Large intestine (tissue), 12 donors: ENCODE measurements around the gene TNS1. TPM values are rescaled to one million over a fixed set of nuclear protein-coding genes. Genes with fewer than 3 reads are reported as not detected.
"Not testable (repeated sequence)": the region's sequence is repeated elsewhere in the genome, so short reads cannot be mapped to it uniquely, and the experiment has no call there.

Experiments used
- DNase-seq, 2 donors: peaks; one replicate each; pipeline versions ENCODE4 v3.0.0 to v3.0.0-alpha.2; 2013
- H3K27ac ChIP-seq: one replicate; pipeline ENCODE4 v1.5.1; 2013; ENCODE audit warnings: low read length
- H3K27me3 ChIP-seq: 2 replicates; pipeline ENCODE4 v1.6.1; 2013; ENCODE audit warnings: low read length; ENCODE audit not compliant: control insufficient read depth, insufficient read depth
- H3K36me3 ChIP-seq: 2 replicates; pipeline ENCODE4 v1.6.1; 2013; ENCODE audit warnings: low read length; ENCODE audit not compliant: control insufficient read depth, insufficient read depth
- H3K4me1 ChIP-seq: one replicate; pipeline ENCODE4 v1.6.1; 2013; ENCODE audit warnings: low read length; ENCODE audit not compliant: control insufficient read depth, insufficient read depth
- H3K4me3 ChIP-seq: one replicate; pipeline ENCODE4 v1.5.1; 2013; ENCODE audit warnings: low read length
- H3K9me3 ChIP-seq: one replicate; pipeline ENCODE4 v1.6.1; 2013; ENCODE audit warnings: mild to moderate bottlenecking, low read depth, low read length, moderate library complexity; ENCODE audit not compliant: control insufficient read depth
- WGBS: methylation state at CpG from one replicate; pipeline ENCODE4 v1.1.5; 2013; ENCODE audit warnings: low lambda C conversion rate; ENCODE audit not compliant: insufficient coverage; 5-methylcytosine and 5-hydroxymethylcytosine counted together
- long read RNA-seq, 11 donors: transcript quantifications; one replicate each; lab custom pipeline, GENCODE V29; 2026
- polyA plus RNA-seq: library from polyadenylated mRNA; unstranded; fragments of 120-200 nt; gene quantifications from one replicate; pipeline ENCODE4 v1.2.1, GENCODE V29; 2013

TNS1 gene
- 26.8 TPM for polyA plus RNA-seq
- long read RNA-seq, donor 1, partial matches to known transcripts = 0 of 1 reads
- long read RNA-seq, donor 1, other reads (novel, unspliced or antisense) = 0 of 1 reads
- long read RNA-seq, donor 2, partial matches to known transcripts = 0 of 3 reads
- long read RNA-seq, donor 2, other reads (novel, unspliced or antisense) = 0 of 3 reads
- long read RNA-seq, donor 3 = 0 reads
- long read RNA-seq, donor 4 = 0 reads
- long read RNA-seq, donor 5, partial matches to known transcripts = 0 of 4 reads
- long read RNA-seq, donor 5, other reads (novel, unspliced or antisense) = 0 of 4 reads
- long read RNA-seq, donor 6, partial matches to known transcripts = 8 of 9 reads
- long read RNA-seq, donor 6, other reads (novel, unspliced or antisense) = 0 of 9 reads
- long read RNA-seq, donor 7, partial matches to known transcripts = 12 of 14 reads
- long read RNA-seq, donor 7, other reads (novel, unspliced or antisense) = 0 of 14 reads
- long read RNA-seq, donor 8, partial matches to known transcripts = 17 of 18 reads
- long read RNA-seq, donor 8, other reads (novel, unspliced or antisense) = 0 of 18 reads
- long read RNA-seq, donor 9, partial matches to known transcripts = 0 of 2 reads
- long read RNA-seq, donor 9, other reads (novel, unspliced or antisense) = 0 of 2 reads
- long read RNA-seq, donor 10, partial matches to known transcripts = 0 of 1 reads
- long read RNA-seq, donor 10, other reads (novel, unspliced or antisense) = 0 of 1 reads
- long read RNA-seq, donor 11, partial matches to known transcripts = 5 of 6 reads
- long read RNA-seq, donor 11, other reads (novel, unspliced or antisense) = 0 of 6 reads

DNA sequence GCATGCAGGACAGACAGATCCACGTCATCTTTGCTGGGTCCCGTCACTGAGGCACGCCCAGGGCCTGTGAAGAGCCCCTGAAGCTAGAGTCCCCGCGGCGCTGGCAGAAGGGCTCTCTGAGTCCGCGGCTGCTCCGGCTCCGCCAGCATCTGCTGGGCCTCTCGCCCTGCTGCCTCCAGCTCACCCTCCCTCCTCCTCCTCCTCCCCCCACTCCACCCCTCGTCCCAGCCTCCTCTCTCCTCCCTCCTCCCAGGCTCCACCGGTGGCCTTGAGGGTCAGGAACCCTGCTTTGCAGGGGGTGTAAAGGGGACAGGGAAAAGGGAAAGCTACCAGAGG is at the start of gene TNS1:
Gene TNS1, minus strand, starts transcription at position 151 of the 336 bp plus-strand sequence. Its CDS starts 123 bp downstream, at position 28.
- Histone ChIP-seq H3K9me3 (no peaks in the 10 kb centered on the region), H3K27ac (peak within 1 kb of the TSS; percentile 7), H3K27me3 (peaks cover 16% of the 10 kb centered on the region), H3K4me3 (peak within 1 kb of the TSS; percentile 9), H3K4me1 (no peaks in the 10 kb centered on the region), H3K36me3 (no peaks in the 10 kb centered on the region)
- DNase-seq = no peak
- no CpG with 5 or more reads among the region's 13 CpGs for WGBS

DNA sequence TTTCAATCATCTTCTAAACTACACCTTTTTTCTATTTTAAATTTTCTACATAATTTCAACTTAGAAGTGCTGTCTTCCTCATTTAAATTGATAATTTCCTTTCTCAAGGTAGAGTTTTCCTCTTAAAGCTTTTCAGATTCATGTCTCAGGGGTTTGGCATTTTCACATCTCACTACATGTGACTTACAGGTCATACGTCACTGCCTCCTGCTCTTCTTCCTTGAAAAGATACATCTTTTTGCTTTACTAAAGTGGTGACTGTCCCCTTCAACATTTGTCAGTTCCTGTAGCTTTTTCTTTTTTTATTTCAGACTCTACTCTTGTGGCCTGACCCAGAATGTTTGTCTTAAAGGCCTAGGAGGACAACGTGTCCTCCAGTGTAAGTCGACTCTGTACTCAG is 49.1 kb upstream of the TNS1 start:
- DNase-seq = no peak
- Histone ChIP-seq H3K4me1 (no peaks in the 10 kb centered on the region), H3K27me3 (no peaks in the 10 kb centered on the region), H3K27ac (no peak overlapping the region), H3K9me3 (no peaks in the 10 kb centered on the region), H3K4me3 (no peak overlapping the region), H3K36me3 (no peaks in the 10 kb centered on the region)
- WGBS = 83% methylated on average over 1 of the region's 3 CpGs

DNA sequence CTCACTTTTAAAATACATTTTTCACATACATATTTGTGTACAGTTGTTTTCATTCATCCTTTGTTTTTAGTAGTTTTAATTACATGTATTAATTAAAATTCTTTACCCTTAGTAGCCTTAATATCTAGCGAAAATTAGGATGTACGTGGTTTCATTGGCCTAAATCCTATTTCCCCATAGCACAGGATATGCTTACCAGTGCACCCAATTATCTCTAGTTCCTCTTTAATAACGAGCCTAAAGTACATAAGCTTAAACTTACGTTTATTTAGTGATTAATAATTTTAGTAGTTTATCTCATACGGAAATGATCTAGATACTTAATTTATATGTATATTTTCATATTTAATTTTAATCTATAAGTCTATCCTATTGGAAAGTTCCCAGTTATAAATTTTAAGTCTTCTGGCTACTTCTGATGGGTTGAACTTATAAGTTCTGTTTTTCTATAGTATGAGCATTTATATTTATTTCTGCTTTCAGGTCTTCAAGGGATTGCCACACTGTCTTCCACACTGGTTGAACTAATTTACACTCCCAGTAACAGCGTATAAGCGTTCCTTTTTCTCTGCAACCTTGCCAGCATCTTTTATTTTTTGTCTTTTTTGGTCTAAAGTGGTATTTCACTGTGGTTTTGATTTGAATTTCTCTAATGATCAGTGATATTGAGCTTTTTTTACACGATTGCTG is 44.9 kb upstream of the TNS1 start:
- H3K27ac ChIP-seq = no peak overlapping the region
- H3K9me3 ChIP-seq = no peaks in the 10 kb centered on the region
- no peaks in the 10 kb centered on the region for H3K4me1 ChIP-seq
- H3K4me3 ChIP-seq = no peak overlapping the region
- DNase-seq = no peak
- no peaks in the 10 kb centered on the region for H3K36me3 ChIP-seq
- WGBS = 84% methylated on average over 5 of the region's 8 CpGs
- peaks cover 3% of the 10 kb centered on the region for H3K27me3 ChIP-seq

DNA sequence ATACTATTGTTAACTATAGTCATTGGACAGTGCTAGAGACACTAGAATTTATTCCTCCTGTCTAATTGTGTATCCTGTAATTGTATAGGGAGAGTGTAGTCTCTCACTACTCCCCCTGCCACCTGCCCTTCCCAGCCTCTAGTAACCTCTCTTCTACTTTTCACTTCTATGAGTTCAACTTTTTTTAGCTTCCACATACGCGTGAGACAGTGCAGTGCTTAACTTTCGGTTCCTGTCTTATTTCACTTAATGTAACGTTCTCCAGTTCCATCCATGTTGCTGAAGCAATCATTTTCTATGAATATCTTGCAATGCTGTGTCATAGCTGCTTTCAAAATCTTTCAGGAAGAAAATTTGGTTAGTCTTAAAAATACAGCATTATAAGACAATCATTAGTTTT is 43.4 kb upstream of the TNS1 start:
- Histone ChIP-seq H3K9me3 (no peaks in the 10 kb centered on the region), H3K4me3 (no peak overlapping the region), H3K27me3 (peaks cover 3% of the 10 kb centered on the region), H3K27ac (no peak overlapping the region), H3K36me3 (no peaks in the 10 kb centered on the region), H3K4me1 (no peaks in the 10 kb centered on the region)
- DNase-seq = no peak
- WGBS = 77% methylated on average over 4 of the region's 4 CpGs

DNA sequence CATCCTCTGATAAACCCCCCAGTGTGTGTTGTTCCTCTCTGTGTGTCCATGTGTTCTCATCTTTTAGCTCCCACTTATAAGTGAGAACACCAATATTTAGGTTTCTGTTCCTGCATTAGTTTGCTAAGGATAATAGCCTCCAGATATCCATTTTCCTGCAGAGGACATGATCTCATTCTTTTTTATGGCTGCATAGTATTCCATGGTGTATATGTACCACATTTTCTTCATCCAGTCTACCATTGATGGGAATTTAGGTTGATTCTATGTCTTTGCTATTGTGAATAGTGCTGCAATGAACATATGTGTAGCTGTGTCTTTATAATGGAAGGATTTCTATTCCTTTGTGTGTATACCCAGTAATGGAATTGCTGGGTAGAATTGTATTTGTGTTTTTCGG is 41.8 kb upstream of the TNS1 start:
- H3K27me3 ChIP-seq = peaks cover 12% of the 10 kb centered on the region
- not testable (repeated sequence) for H3K4me1 ChIP-seq, H3K9me3 ChIP-seq, H3K27ac ChIP-seq, DNase-seq, H3K4me3 ChIP-seq, H3K36me3 ChIP-seq
- 100% methylated on average over 1 of the region's 1 CpG for WGBS

DNA sequence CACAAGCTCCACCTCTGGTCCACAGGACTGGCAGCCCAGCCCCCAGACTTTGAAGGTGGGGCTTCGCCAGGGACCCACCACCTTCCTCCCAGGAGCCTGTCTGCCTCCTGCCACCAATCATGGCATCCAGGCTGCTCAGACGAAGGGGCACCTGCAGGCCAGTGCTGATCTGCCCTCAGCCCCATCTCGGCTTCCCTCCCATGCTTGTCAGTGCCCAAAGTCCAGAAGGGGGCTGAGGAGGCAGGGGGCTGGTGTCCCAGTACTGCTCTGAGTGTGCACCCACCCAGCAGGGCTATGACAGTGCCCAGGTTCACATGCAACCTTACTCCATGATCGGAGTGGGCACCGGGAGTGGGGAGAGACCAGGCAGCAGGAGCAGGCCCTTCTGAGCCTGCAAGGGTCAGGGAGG is 40.9 kb upstream of the TNS1 start:
- Histone ChIP-seq H3K36me3 (no peaks in the 10 kb centered on the region), H3K4me3 (no peak overlapping the region), H3K27me3 (peaks cover 17% of the 10 kb centered on the region), H3K27ac (no peak overlapping the region), H3K4me1 (no peaks in the 10 kb centered on the region), H3K9me3 (no peaks in the 10 kb centered on the region)
- no CpG with 5 or more reads among the region's 5 CpGs for WGBS
- no peak for DNase-seq

DNA sequence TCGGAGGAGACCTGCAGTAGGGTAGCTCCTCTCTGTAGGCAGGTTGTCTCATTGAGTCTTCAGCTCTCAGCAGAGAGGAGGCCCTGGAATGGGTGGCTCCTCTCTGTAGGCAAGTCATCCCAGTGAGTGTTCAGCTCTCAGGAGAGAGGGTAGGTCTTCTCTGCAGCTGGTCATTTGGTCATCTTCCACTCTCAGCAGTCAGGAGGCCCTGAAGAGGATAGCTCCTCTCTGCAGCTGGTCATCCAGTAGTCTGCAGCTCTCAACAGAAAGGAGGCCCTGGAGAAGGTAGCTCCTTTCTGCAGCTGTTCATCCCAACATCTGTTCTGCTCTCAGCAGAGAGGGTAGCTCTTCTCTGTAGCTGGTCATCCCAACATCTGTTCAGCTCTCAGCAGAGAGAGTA is 40.3 kb upstream of the TNS1 start:
- no peak overlapping the region for H3K4me3 ChIP-seq
- no peak overlapping the region for H3K27ac ChIP-seq
- no CpG with 5 or more reads among the region's 1 CpG for WGBS
- no peaks in the 10 kb centered on the region for H3K9me3 ChIP-seq
- no peak for DNase-seq
- no peaks in the 10 kb centered on the region for H3K4me1 ChIP-seq
- peaks cover 20% of the 10 kb centered on the region for H3K27me3 ChIP-seq
- H3K36me3 ChIP-seq = no peaks in the 10 kb centered on the region

DNA sequence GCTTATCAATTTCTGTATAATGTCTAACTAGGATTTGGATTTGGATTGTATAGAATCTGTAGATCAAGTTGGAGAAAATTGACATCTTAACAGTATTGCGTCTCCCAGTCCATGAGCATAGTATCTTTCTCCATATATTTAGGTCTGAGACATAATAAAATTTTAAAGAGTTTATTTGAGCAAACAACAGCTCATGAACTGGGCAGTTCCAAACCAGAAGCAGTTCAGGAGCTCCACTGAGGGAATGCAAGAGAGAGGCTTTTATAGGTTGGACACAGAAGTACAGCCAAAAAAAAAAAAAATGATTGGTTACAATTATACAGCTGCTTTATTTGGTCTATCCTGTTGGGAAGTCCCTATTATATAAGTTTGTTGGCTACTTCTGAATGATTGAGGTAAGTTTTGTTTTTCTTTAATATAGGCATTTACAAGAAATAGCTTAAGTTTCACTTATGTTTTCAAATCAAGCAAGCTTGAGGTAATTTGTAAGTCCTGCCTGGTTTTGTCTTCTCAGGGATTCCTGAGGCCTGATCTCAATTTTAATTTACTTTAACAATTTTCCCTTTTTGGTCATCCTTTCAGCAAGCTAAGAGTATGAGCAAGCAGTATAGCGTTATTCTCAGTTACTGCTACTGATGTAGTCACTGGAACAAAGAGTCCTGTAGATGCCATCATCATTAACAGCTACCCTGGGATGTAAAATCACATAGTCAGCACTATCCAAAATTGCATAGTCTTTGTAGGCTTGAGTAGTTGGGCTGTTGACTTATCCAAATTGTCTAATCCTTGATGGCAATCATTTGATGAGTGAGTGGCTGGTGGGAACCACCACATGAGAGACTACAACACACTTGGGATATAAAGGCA is 38.7 kb upstream of the TNS1 start:
- Histone ChIP-seq H3K36me3 (no peaks in the 10 kb centered on the region), H3K9me3 (no peaks in the 10 kb centered on the region), H3K27me3 (peaks cover 20% of the 10 kb centered on the region), H3K27ac (no peak overlapping the region), H3K4me3 (no peak overlapping the region), H3K4me1 (no peaks in the 10 kb centered on the region)
- no peak for DNase-seq
- no CpG with 5 or more reads among the region's 2 CpGs for WGBS

DNA sequence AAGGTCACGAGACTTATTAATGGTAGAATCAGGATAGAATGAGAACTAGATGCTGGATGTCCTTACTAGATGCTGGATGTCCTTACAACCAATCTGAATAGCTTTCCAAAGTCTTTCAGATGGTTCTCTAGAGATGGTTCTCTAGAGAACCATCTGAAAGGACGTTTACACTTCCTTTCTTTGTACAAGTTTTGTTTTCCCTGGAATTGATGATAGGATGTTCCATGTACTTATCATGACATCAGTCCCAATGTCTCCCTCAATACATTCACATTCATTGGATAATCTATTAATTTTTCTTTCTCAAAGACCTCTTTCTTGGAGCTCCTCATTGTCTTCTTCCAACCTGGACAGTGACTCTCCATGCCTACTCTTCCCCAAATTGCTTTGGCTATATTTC is 38.1 kb upstream of the TNS1 start:
- Histone ChIP-seq H3K27ac (no peak overlapping the region), H3K4me1 (no peaks in the 10 kb centered on the region), H3K9me3 (no peaks in the 10 kb centered on the region), H3K27me3 (peaks cover 20% of the 10 kb centered on the region), H3K4me3 (no peak overlapping the region), H3K36me3 (no peaks in the 10 kb centered on the region)
- DNase-seq = no peak
- WGBS = no CpG with 5 or more reads among the region's 2 CpGs

DNA sequence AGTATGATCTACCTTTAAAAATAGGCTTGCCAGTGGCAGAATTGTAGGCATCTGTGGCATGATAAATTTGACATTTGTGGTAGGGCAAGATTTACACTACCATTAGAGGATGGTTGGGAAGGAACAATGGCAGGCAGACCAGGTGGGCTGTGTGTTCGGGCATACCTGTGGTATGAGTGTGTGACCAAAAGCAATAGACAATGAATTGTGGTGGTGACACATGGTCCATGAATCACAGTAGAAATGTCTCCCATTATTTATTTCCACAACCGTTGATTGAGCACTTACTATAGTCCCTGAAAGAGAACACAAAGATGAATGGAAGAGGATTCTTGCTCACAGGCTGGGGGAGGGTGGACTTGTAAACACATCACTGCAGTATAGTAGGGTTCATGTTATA is 36.4 kb upstream of the TNS1 start:
- Histone ChIP-seq H3K36me3 (no peaks in the 10 kb centered on the region), H3K27ac (no peak overlapping the region), H3K4me1 (peaks cover 4% of the 10 kb centered on the region), H3K4me3 (no peak overlapping the region), H3K9me3 (peaks cover 3% of the 10 kb centered on the region), H3K27me3 (peaks cover 25% of the 10 kb centered on the region)
- WGBS = no CpG with 5 or more reads among the region's 2 CpGs
- no peak for DNase-seq
